Mucosa of stomach (tissue), 1 donor: ENCODE data around the gene EFNB2.

ENCODE experiments used
- H3K27me3 ChIP-seq: one replicate; pipeline ENCODE4 v1.7.0; 2013; ENCODE audit warnings: mild to moderate bottlenecking, low read length; ENCODE audit not compliant: control insufficient read depth, insufficient read depth
- H3K36me3 ChIP-seq: one replicate; pipeline ENCODE4 v1.7.0; 2013; ENCODE audit warnings: low read length; ENCODE audit not compliant: control insufficient read depth, insufficient read depth
- H3K4me1 ChIP-seq: one replicate; pipeline ENCODE4 v1.7.0; 2013; ENCODE audit warnings: mild to moderate bottlenecking, low read length; ENCODE audit not compliant: control insufficient read depth, insufficient read depth
- H3K4me3 ChIP-seq: one replicate; pipeline ENCODE4 v1.7.0; 2013; ENCODE audit warnings: low read length
- H3K9ac ChIP-seq: one replicate; pipeline ENCODE4 v1.7.0; 2013; ENCODE audit warnings: mild to moderate bottlenecking, low read length, moderate library complexity
- H3K9me3 ChIP-seq: one replicate; pipeline ENCODE4 v1.7.0; 2013; ENCODE audit warnings: mild to moderate bottlenecking, low read length, moderate library complexity; ENCODE audit not compliant: control insufficient read depth
- donor health status: Pancreatic carcinoma.

The EFNB2 gene

GRCh38 chr13:106518512-106518911, 16.9 kb downstream of the EFNB2 start:
- Histone ChIP-seq H3K9me3 (no peaks in the 10 kb centered on the region), H3K9ac (no peak overlapping the region), H3K36me3 (no peaks in the 10 kb centered on the region), H3K4me1 (peaks cover 39% of the 10 kb centered on the region), H3K27me3 (no peaks in the 10 kb centered on the region), H3K4me3 (no peak overlapping the region)

- Histone ChIP-seq H3K4me3 (no peak overlapping the region), H3K9ac (no peak overlapping the region), H3K27me3 (no peaks in the 10 kb centered on the region), H3K9me3 (no peaks in the 10 kb centered on the region), H3K4me1 (peaks cover 41% of the 10 kb centered on the region), H3K36me3 (no peaks in the 10 kb centered on the region)
Measured at GRCh38 chr13:106517109-106517847, 18.2 kb downstream of the EFNB2 start.

GRCh38 chr13:106515635-106516254, 19.7 kb downstream of the EFNB2 start:
- no peak overlapping the region for H3K9ac ChIP-seq
- no peaks in the 10 kb centered on the region for H3K9me3 ChIP-seq
- no peak overlapping the region for H3K4me3 ChIP-seq
- H3K4me1 ChIP-seq = peaks cover 38% of the 10 kb centered on the region
- no peaks in the 10 kb centered on the region for H3K27me3 ChIP-seq
- H3K36me3 ChIP-seq = no peaks in the 10 kb centered on the region

GRCh38 chr13:106514928-106515634, 20.4 kb downstream of the EFNB2 start:
- Histone ChIP-seq H3K9me3 (no peaks in the 10 kb centered on the region), H3K4me3 (no peak overlapping the region), H3K9ac (no peak overlapping the region)

GRCh38 chr13:106513025-106513983, 22.2 kb downstream of the EFNB2 start:
- H3K4me3 ChIP-seq = no peak overlapping the region
- no peaks in the 10 kb centered on the region for H3K27me3 ChIP-seq
- H3K4me1 ChIP-seq = peaks cover 38% of the 10 kb centered on the region
- H3K36me3 ChIP-seq = no peaks in the 10 kb centered on the region
- H3K9ac ChIP-seq = no peak overlapping the region
- no peaks in the 10 kb centered on the region for H3K9me3 ChIP-seq

More at GRCh38 chr13:106514928-106515634, 20.4 kb downstream of the EFNB2 start:
- no peaks in the 10 kb centered on the region for H3K27me3 ChIP-seq
- no peaks in the 10 kb centered on the region for H3K36me3 ChIP-seq
- H3K4me1 ChIP-seq = peaks cover 38% of the 10 kb centered on the region

GRCh38 chr13:106507560-106508274, 27.7 kb downstream of the EFNB2 start:
- Histone ChIP-seq H3K4me1 (no peaks in the 10 kb centered on the region), H3K9me3 (no peaks in the 10 kb centered on the region), H3K27me3 (no peaks in the 10 kb centered on the region), H3K9ac (no peak overlapping the region), H3K36me3 (no peaks in the 10 kb centered on the region), H3K4me3 (no peak overlapping the region)

- H3K9me3 ChIP-seq = no peaks in the 10 kb centered on the region
- H3K4me3 ChIP-seq = no peak overlapping the region
- no peaks in the 10 kb centered on the region for H3K4me1 ChIP-seq
- H3K27me3 ChIP-seq = no peaks in the 10 kb centered on the region
- H3K36me3 ChIP-seq = no peaks in the 10 kb centered on the region
- no peak overlapping the region for H3K9ac ChIP-seq
Measured at GRCh38 chr13:106506286-106506685, 29.2 kb downstream of the EFNB2 start.

- Histone ChIP-seq H3K9me3 (no peaks in the 10 kb centered on the region), H3K9ac (no peak overlapping the region), H3K4me3 (no peak overlapping the region), H3K4me1 (peaks cover 2% of the 10 kb centered on the region), H3K27me3 (no peaks in the 10 kb centered on the region), H3K36me3 (no peaks in the 10 kb centered on the region)
Measured at GRCh38 chr13:106505732-106506131, 29.7 kb downstream of the EFNB2 start.

GRCh38 chr13:106505295-106505694, 30.2 kb downstream of the EFNB2 start:
- Histone ChIP-seq H3K9me3 (no peaks in the 10 kb centered on the region), H3K4me1 (peaks cover 6% of the 10 kb centered on the region), H3K4me3 (no peak overlapping the region), H3K9ac (no peak overlapping the region), H3K27me3 (no peaks in the 10 kb centered on the region), H3K36me3 (no peaks in the 10 kb centered on the region)

GRCh38 chr13:106503730-106504453, 31.6 kb downstream of the EFNB2 start:
- Histone ChIP-seq H3K36me3 (no peaks in the 10 kb centered on the region), H3K4me1 (peaks cover 7% of the 10 kb centered on the region), H3K4me3 (no peak overlapping the region), H3K9me3 (no peaks in the 10 kb centered on the region), H3K27me3 (no peaks in the 10 kb centered on the region), H3K9ac (no peak overlapping the region)

- H3K9me3 ChIP-seq = no peaks in the 10 kb centered on the region
- no peak overlapping the region for H3K4me3 ChIP-seq
- H3K27me3 ChIP-seq = no peaks in the 10 kb centered on the region
- peaks cover 7% of the 10 kb centered on the region for H3K4me1 ChIP-seq
- no peaks in the 10 kb centered on the region for H3K36me3 ChIP-seq
- H3K9ac ChIP-seq = no peak overlapping the region
Measured at GRCh38 chr13:106503272-106503671, 32.2 kb downstream of the EFNB2 start.
